Measurements from ENCODE around the gene LMAN1L. TPM values are rescaled to one million over a fixed set of nuclear protein-coding genes. Genes with fewer than 3 reads are reported as not detected.

The LMAN1L gene
- total RNA-seq, 2 experiments from 2014 or later: 0.09 to 0.38 TPM

- H3K79me2 ChIP-seq (ENCODE audit: insufficient read depth, low read depth, low read length): no peaks in the 10 kb centered on the region
- no TSS peak for BruUV-seq (replicated peaks)
- no peaks in the 10 kb centered on the region for H3K9me3 ChIP-seq (ENCODE audit: low read length)
- no peaks in the 10 kb centered on the region for H4K20me1 ChIP-seq (ENCODE audit: insufficient read depth, low read length)
- no peaks in the 10 kb centered on the region for H3K36me3 ChIP-seq (ENCODE audit: insufficient read depth, low read length)
- DNase-seq (ENCODE audit: low spot score): no peak
- TF ChIP-seq EZH2phosphoT487 (IDR thresholded peaks at IDR 0.05; ENCODE audit: borderline replicate concordance, low read depth, low read length) (no peak), CTCF (conservative IDR thresholded peaks at IDR 0.05; ENCODE audit: low read length) (no peak)
- no peak overlapping the region for H3K4me2 ChIP-seq (ENCODE audit: low read length)
- peaks cover 23% of the 10 kb centered on the region for H3K4me1 ChIP-seq (ENCODE audit: insufficient read depth, low read length, poor library complexity, severe bottlenecking)
- no peak overlapping the region for H3K27ac ChIP-seq (ENCODE audit: low read depth, low read length, poor library complexity, severe bottlenecking)
- ChIA-PET POLR2A (interaction anchor here (0.7 to 2.9 kb wide), 3 partner anchors 9 to 57 kb away, joined by 3 to 12 read pairs (median 5); no protein-coding TSS in a partner anchor), CTCF (ENCODE audit: unreplicated experiment) (interaction anchor here (0.6 kb wide), 1 partner anchor 57 kb away, joined by 6 read pairs; no protein-coding TSS in a partner anchor)
- H3K4me3 ChIP-seq (ENCODE audit: low read depth, low read length, poor library complexity, severe bottlenecking): no peak overlapping the region
- no peak overlapping the region for H2AFZ ChIP-seq (ENCODE audit: low read length)
- intact Hi-C loops (cut with micrococcal nuclease; ENCODE audit: unreplicated experiment): no loop called here
- no peaks in the 10 kb centered on the region for H3K9me2 ChIP-seq (ENCODE audit: insufficient read depth, low read length)
These were observed 17.4 kb downstream of the LMAN1L start for GRCh38 chr15:74829991-74830390.

GRCh38 chr15:74830868-74831267 lies 18.2 kb downstream of the LMAN1L start:
- Histone ChIP-seq H3K4me2 (ENCODE audit: low read length) (no peak overlapping the region), H2AFZ (ENCODE audit: low read length) (no peak overlapping the region), H3K79me2 (ENCODE audit: insufficient read depth, low read depth, low read length) (no peaks in the 10 kb centered on the region), H3K4me1 (ENCODE audit: insufficient read depth, low read length, poor library complexity, severe bottlenecking) (peaks cover 23% of the 10 kb centered on the region), H4K20me1 (ENCODE audit: insufficient read depth, low read length) (no peaks in the 10 kb centered on the region), H3K4me3 (ENCODE audit: low read depth, low read length, poor library complexity, severe bottlenecking) (no peak overlapping the region), H3K27ac (ENCODE audit: low read depth, low read length, poor library complexity, severe bottlenecking) (no peak overlapping the region), H3K36me3 (ENCODE audit: insufficient read depth, low read length) (peaks cover 2% of the 10 kb centered on the region; the same call in 1 of the 2 replicates), H3K9me3 (ENCODE audit: low read length) (no peaks in the 10 kb centered on the region), H3K9me2 (ENCODE audit: insufficient read depth, low read length) (no peaks in the 10 kb centered on the region)
- TF ChIP-seq CTCF (conservative IDR thresholded peaks at IDR 0.05; ENCODE audit: low read length) (no peak), EZH2phosphoT487 (IDR thresholded peaks at IDR 0.05; ENCODE audit: borderline replicate concordance, low read depth, low read length) (no peak)
- BruUV-seq (replicated peaks): no TSS peak
- ChIA-PET POLR2A (interaction anchor here (2.9 kb wide), 1 partner anchor 10 kb away, joined by 12 read pairs; no protein-coding TSS in a partner anchor), CTCF (ENCODE audit: unreplicated experiment) (no interaction called here)
- DNase-seq (ENCODE audit: low spot score): no peak
- intact Hi-C loops (cut with micrococcal nuclease; ENCODE audit: unreplicated experiment): no loop called here

- intact Hi-C loops (cut with micrococcal nuclease; ENCODE audit: unreplicated experiment): no loop called here
- Histone ChIP-seq H2AFZ (ENCODE audit: low read length) (no peak overlapping the region), H3K4me1 (ENCODE audit: insufficient read depth, low read length, poor library complexity, severe bottlenecking) (peaks cover 23% of the 10 kb centered on the region), H3K9me3 (ENCODE audit: low read length) (no peaks in the 10 kb centered on the region), H3K36me3 (ENCODE audit: insufficient read depth, low read length) (peaks cover 2% of the 10 kb centered on the region; the same call in 1 of the 2 replicates), H3K4me2 (ENCODE audit: low read length) (no peak overlapping the region), H3K79me2 (ENCODE audit: insufficient read depth, low read depth, low read length) (no peaks in the 10 kb centered on the region), H3K4me3 (ENCODE audit: low read depth, low read length, poor library complexity, severe bottlenecking) (no peak overlapping the region), H4K20me1 (ENCODE audit: insufficient read depth, low read length) (no peaks in the 10 kb centered on the region), H3K9me2 (ENCODE audit: insufficient read depth, low read length) (no peaks in the 10 kb centered on the region), H3K27ac (ENCODE audit: low read depth, low read length, poor library complexity, severe bottlenecking) (no peak overlapping the region)
- BruUV-seq (replicated peaks): no TSS peak
- no peak for TF ChIP-seq EZH2phosphoT487 (IDR thresholded peaks at IDR 0.05; ENCODE audit: borderline replicate concordance, low read depth, low read length)
- TF ChIP-seq CTCF (conservative IDR thresholded peaks at IDR 0.05; ENCODE audit: low read length): no peak
- no peak for DNase-seq (ENCODE audit: low spot score)
- ChIA-PET CTCF (ENCODE audit: unreplicated experiment) (no interaction called here), POLR2A (interaction anchor here (1.0 to 2.9 kb wide), 2 partner anchors 10 to 11 kb away, joined by 3 to 12 read pairs; no protein-coding TSS in a partner anchor)
These were observed 19.3 kb downstream of the LMAN1L start for GRCh38 chr15:74831813-74832495.
